ENCODE data around the gene EXOC1. TPM values are rescaled to one million over a fixed set of nuclear protein-coding genes. Genes with fewer than 3 reads are reported as not detected.

The EXOC1 gene
- total RNA-seq, 1 donor from 2014 or later = 52.0 TPM

- no peak for TF ChIP-seq EZH2phosphoT487 (IDR thresholded peaks at IDR 0.05)
- no peak for TF ChIP-seq CTCF (IDR thresholded peaks at IDR 0.05)
- no peak for TF ChIP-seq EZH2 (IDR thresholded peaks at IDR 0.05)
- no peak overlapping the region for H2AFZ ChIP-seq (replicated peaks)
These were observed 58.8 kb downstream of the EXOC1 start for GRCh38 chr4:55912249-55912648.

GRCh38 chr4:55920571-55920970 is 67.1 kb downstream of the EXOC1 start:
- Mint-ChIP-seq H3K36me3 (no peaks in the 10 kb centered on the region), H3K27ac (no peak overlapping the region), H3K4me3 (no peak overlapping the region), H3K4me1 (no peaks in the 10 kb centered on the region), H3K27me3 (ENCODE audit: insufficient read depth, low read depth) (peaks cover 2% of the 10 kb centered on the region), H3K9me3 (no peaks in the 10 kb centered on the region)
- no peak for DNase-seq (ENCODE audit: low spot score)
- H3K79me2 ChIP-seq (ENCODE audit: low read depth) = no peaks in the 10 kb centered on the region
- no peaks in the 10 kb centered on the region for H4K20me1 ChIP-seq (ENCODE audit: low read depth)
- no peak overlapping the region for H3K4me3 ChIP-seq
- no peaks in the 10 kb centered on the region for H3K27me3 ChIP-seq
- no peak overlapping the region for H3K27ac ChIP-seq
- H2AFZ ChIP-seq (replicated peaks) = no peak overlapping the region
- H3K9me3 ChIP-seq (ENCODE audit: low read depth) = no peaks in the 10 kb centered on the region
- H3K4me1 ChIP-seq = no peaks in the 10 kb centered on the region
- H3K4me2 ChIP-seq = no peak overlapping the region
- no peak overlapping the region for H3K9ac ChIP-seq
- no peaks in the 10 kb centered on the region for H3K36me3 ChIP-seq
- H3F3A ChIP-seq (ENCODE audit: low read depth) = no peaks in the 10 kb centered on the region
- TF ChIP-seq CTCF (IDR thresholded peaks at IDR 0.05) (no peak), EZH2phosphoT487 (IDR thresholded peaks at IDR 0.05) (no peak), EZH2 (IDR thresholded peaks at IDR 0.05) (no peak)

More at GRCh38 chr4:55912249-55912648, 58.8 kb downstream of the EXOC1 start:
- Histone ChIP-seq H3K36me3 (no peaks in the 10 kb centered on the region), H3K4me2 (no peak overlapping the region), H3K9me3 (ENCODE audit: low read depth) (no peaks in the 10 kb centered on the region), H3K9ac (no peak overlapping the region), H3K27ac (no peak overlapping the region), H4K20me1 (ENCODE audit: low read depth) (no peaks in the 10 kb centered on the region), H3K79me2 (ENCODE audit: low read depth) (no peaks in the 10 kb centered on the region), H3F3A (ENCODE audit: low read depth) (no peaks in the 10 kb centered on the region), H3K4me1 (no peaks in the 10 kb centered on the region), H3K27me3 (no peaks in the 10 kb centered on the region), H3K4me3 (no peak overlapping the region)
- Mint-ChIP-seq H3K27me3 (ENCODE audit: insufficient read depth, low read depth) (no peaks in the 10 kb centered on the region), H3K9me3 (no peaks in the 10 kb centered on the region), H3K4me3 (no peak overlapping the region), H3K4me1 (no peaks in the 10 kb centered on the region), H3K27ac (no peak overlapping the region), H3K36me3 (no peaks in the 10 kb centered on the region)
- DNase-seq (ENCODE audit: low spot score) = no peak

- no peak overlapping the region for H3K4me3 ChIP-seq
- Mint-ChIP-seq H3K4me3 (no peak overlapping the region), H3K4me1 (no peaks in the 10 kb centered on the region), H3K36me3 (no peaks in the 10 kb centered on the region), H3K27ac (no peak overlapping the region), H3K9me3 (no peaks in the 10 kb centered on the region), H3K27me3 (ENCODE audit: insufficient read depth, low read depth) (peaks cover 2% of the 10 kb centered on the region)
- no peaks in the 10 kb centered on the region for H3F3A ChIP-seq (ENCODE audit: low read depth)
- no peak for DNase-seq (ENCODE audit: low spot score)
- no peaks in the 10 kb centered on the region for H3K4me1 ChIP-seq
- no peaks in the 10 kb centered on the region for H3K36me3 ChIP-seq
- H3K79me2 ChIP-seq (ENCODE audit: low read depth) = no peaks in the 10 kb centered on the region
- H3K27me3 ChIP-seq = no peaks in the 10 kb centered on the region
- no peaks in the 10 kb centered on the region for H4K20me1 ChIP-seq (ENCODE audit: low read depth)
- no peak overlapping the region for H2AFZ ChIP-seq (replicated peaks)
- H3K4me2 ChIP-seq = no peak overlapping the region
- H3K27ac ChIP-seq = no peak overlapping the region
- TF ChIP-seq EZH2phosphoT487 (IDR thresholded peaks at IDR 0.05) (no peak), CTCF (IDR thresholded peaks at IDR 0.05) (no peak), EZH2 (IDR thresholded peaks at IDR 0.05) (no peak)
- H3K9me3 ChIP-seq (ENCODE audit: low read depth) = no peaks in the 10 kb centered on the region
- no peak overlapping the region for H3K9ac ChIP-seq
These were observed 67.6 kb downstream of the EXOC1 start for GRCh38 chr4:55921093-55921492.

All from neural progenitor cell (in vitro differentiated cells).